H1 (cell line): ENCODE results near the gene C13orf42. TPM values are rescaled to one million over a fixed set of nuclear protein-coding genes. Genes with fewer than 3 reads are reported as not detected.

Source experiments
- EZH2 ChIP-seq: fragments of 200-600 bp; sonication (generic); IDR thresholded peaks from 2 replicates; pipeline ENCODE4 v1.7.1; 2012; ENCODE audit warnings: low read depth, mild to moderate bottlenecking, moderate library complexity, low read length, inconsistent platforms; ENCODE audit not compliant: severe bottlenecking
- HDAC6 ChIP-seq: IDR thresholded peaks from one replicate; pipeline ENCODE4 v1.7.1; 2012; ENCODE audit warnings: low read depth, mild to moderate bottlenecking, inconsistent platforms, low read length, moderate library complexity
- NRF1 ChIP-seq: IDR thresholded peaks from 2 replicates; pipeline ENCODE4 v1.6.1; 2011; ENCODE audit warnings: mild to moderate bottlenecking, low read depth, low read length, improper control_type of control experiment
- RBBP5 ChIP-seq: IDR thresholded peaks from 2 replicates; pipeline ENCODE4 v1.7.1; 2012; ENCODE audit warnings: low read depth, mild to moderate bottlenecking, inconsistent platforms, low read length, moderate library complexity, borderline replicate concordance
- TAF1 ChIP-seq: IDR thresholded peaks from 2 replicates; pipeline ENCODE4 v1.6.1; 2011; ENCODE audit warnings: mild to moderate bottlenecking, low read depth, low read length
- TBP ChIP-seq: IDR thresholded peaks from 2 replicates; pipeline ENCODE4 v1.6.1; 2011; ENCODE audit warnings: low read depth, low read length, improper control_type of control experiment
- polyA plus RNA-seq, 7 experiments: library from polyadenylated mRNA; depleted of rRNA in 3 of 7; stranded (reverse) in 5 of 7; unstranded in 2 of 7; fragments of >200 nt in 5 of 7; fragments of 200-250 nt in 2 of 7; gene quantifications; 1 replicate in 5 of 7; 2 replicates in 1 of 7; 4 replicates in 1 of 7; pipeline versions ENCODE4 v1.2.1 to v1.2.3, GENCODE V29; 2011 to 2013; ENCODE audit warnings: missing spikeins in 2 of 7, mixed read lengths in 2 of 7
- total RNA-seq: library from RNA; stranded (reverse); fragmentation: NEBNext Ultra II Directional; extraction: Animal tissue kit (Norgen Biotek cat#: 25700); gene quantifications from 2 replicates; pipeline ENCODE4 v1.2.1, GENCODE V29; 2021

C13orf42 gene
- total and polyA plus RNA-seq, 2 of the 8 experiments (the other 6 are each of a cell fraction or from before 2014, with no cell fraction given), result 9.9 to 10.1 TPM

- TF ChIP-seq RBBP5, result no peak
- TF ChIP-seq EZH2, result no peak
- TF ChIP-seq NRF1, result no peak
- no peak for TF ChIP-seq TAF1
- no peak for TF ChIP-seq TBP
- no peak for TF ChIP-seq HDAC6
Measured at GRCh38 chr13:51057906-51058305, 53.2 kb downstream of the C13orf42 start (continued).
